ENCODE data around the gene UBE2C.
"Not testable (repeated sequence)": the region's sequence is repeated elsewhere in the genome, so short reads cannot be mapped to it uniquely, and the experiment has no call there.

Gene UBE2C

DNA sequence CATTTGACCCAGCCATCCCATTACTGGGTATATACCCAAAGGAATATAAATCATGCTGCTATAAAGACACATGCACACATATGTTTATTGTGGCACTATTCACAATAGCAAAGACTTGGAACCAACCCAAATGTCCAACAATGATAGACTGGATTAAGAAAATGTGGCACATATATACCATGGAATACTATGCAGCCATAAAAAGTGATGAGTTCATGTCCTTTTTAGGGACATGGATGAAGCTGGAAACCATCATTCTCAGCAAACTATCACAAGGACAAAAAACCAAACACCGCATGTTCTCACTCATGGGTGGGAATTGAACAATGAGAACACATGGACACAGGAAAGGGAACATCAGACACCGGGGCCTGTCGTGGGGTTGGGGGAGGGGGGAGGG is 14.5 kb upstream of the UBE2C start:
- DNase-seq, result not testable (repeated sequence)

GRCh38 chr20:45798935-45799642 is 13.4 kb upstream of the UBE2C start:
- peak in 21 of 51 donors; percentile 2 to 43 (median 14) for DNase-seq

DNA sequence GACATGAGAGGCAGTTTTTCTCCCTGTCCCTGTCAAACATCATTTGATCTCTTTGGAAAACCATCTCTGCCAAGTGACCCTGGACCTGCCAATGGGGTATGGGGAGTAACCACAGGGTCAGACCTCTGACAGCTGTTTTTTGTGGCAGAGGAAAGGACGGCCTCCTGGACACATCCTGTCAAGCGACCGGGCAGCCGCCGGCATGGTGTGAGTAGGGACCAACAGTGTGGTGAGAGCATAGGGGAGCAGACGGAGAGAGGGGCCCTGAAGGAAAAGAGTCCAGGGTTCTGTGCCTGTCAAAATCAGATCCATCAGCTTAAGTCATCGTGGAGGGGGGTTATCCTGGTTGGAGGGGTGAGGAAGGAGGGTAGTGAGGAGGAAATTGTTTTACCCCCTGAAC is 10.6 kb upstream of the UBE2C start:
- DNase-seq, result no peak

DNA sequence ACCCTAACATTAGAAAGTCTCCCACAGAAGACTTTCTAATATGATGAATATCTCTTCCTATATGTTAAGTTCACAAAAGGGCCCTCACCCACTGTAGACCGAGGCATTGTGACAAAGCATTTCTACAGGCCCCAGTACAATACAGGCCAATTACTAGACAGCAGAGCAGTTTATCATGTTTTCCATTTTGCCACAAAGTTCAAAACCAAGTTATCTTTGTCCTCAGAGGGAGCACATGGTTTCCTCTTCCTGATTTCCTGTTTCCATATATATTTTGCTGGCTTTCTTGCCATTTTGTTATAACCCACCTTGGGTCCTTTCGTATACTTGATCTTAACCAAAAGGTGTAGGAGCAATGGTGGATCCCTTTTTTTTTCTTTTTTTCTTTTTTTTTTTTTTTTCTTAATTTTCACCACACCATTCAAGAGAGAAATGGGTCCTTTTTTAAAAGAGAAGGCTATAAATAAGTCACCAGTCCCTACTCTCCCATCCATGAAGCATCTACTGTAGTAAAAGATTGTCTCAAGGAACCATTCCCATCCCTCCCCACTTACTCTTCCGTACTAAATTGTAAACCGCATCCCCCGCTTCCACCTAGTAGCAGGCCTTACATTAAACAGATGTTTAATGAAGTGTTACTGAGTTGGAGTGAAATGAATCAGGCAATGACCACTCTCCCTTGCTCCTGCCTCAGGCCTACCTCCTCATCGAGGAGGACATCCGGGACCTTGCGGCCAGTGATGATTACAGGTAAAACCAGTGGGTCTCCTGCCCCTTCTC is 2.1 kb upstream of the UBE2C start:
- no peak for DNase-seq

GRCh38 chr20:45813006-45813340 is 529 bp downstream of the UBE2C start:
- DNase-seq, result no peak

- no peak for DNase-seq
Measured at GRCh38 chr20:45813489-45813888, 1.0 kb downstream of the UBE2C start.

DNA sequence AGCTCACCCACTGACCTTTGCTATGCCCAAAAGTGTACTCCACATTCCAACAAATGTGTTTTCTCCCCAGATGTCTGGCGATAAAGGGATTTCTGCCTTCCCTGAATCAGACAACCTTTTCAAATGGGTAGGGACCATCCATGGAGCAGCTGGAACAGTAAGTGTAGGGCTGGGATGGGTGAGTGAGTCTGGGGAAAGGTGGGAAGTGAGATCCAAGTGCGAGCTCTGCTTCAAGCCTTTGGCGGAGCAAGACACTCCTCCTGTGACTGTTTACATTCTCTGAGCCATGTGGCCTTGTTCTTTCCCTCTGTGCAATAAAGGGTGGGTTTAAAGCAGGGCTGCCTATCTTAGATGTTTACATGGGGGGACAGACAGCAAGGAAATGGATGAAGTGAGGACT is 1.9 kb downstream of the UBE2C start:
- DNase-seq, result no peak

GRCh38 chr20:45816951-45817350 is 4.5 kb downstream of the UBE2C start:
- no peak for DNase-seq

DNA sequence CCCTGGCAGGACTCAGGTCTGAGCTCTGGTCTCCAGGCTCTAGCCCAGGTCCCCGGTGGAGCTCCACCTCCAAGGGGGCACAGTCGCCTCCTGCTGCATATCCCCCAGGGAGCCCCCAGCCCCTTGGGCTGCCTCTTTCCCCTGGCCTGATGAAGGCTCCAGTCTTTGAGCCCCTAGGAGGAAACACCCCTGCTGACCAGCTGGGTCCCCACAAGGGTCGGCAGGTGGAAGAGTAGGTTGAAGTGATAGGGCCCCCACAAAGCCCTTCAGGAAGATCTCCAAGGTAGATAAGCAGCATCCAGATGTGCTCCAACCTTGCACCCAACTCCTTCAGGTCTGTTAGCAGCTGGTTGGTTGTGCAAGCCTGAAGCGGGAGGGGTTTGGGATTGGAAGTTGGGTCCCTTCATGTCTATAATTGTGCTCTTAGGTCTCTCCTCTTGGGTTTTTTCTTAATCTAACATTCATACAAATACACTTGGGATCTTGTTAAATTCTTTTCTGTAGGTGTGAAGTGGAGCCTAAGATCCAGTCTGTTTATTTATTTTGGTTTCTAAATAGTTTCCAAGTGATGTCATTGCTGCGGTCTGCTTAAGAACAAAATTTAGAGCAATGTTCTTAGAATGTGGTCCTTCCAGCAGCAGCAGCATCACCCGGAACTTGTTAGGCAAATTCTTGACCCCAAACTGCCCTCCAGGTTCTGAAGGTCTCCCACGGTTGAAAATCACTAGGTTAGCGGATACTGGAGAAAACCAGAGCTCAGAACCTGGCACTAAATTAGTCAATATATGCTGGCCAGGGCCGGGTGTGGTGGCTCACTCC is 5.1 kb downstream of the UBE2C start:
- no peak for DNase-seq

DNA sequence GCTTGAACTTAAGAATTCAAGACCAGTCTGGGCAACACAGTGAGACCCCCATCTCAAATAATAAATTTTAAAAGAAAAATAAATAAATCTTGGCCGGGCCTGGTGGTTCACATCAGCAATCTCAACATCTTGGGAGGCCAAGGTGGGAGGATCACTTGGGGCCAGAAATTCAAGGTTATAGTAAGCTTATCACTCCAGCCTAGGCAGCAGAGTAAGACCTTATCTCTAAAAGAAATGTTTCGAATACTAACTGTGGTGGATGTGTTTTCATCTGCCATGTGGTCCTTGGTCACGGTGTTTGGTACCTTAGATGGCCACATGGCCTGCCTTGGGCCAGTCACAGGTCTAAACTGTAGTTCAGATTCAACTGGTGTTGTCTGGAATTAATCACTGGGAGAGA is 5.8 kb downstream of the UBE2C start:
- no peak for DNase-seq

DNA sequence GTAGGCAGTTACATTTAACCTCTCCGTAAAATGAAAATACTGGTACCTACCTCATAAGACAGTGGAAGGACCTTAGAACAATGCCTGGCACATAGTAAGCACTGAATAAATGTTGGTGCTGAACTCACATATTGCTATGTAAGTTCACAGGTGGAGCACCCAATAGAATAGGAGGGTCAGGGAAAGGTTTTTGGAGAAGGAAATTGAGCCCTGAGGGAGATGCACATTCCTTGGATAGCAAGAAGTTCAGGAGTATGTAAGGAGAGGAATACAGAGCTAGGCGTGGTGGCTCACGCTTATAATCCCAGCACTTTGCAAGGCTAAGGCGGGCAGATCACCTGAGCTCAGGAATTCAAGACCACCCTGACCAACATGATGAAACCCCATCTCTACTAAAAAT is 7.0 kb downstream of the UBE2C start:
- no peak for DNase-seq

DNA sequence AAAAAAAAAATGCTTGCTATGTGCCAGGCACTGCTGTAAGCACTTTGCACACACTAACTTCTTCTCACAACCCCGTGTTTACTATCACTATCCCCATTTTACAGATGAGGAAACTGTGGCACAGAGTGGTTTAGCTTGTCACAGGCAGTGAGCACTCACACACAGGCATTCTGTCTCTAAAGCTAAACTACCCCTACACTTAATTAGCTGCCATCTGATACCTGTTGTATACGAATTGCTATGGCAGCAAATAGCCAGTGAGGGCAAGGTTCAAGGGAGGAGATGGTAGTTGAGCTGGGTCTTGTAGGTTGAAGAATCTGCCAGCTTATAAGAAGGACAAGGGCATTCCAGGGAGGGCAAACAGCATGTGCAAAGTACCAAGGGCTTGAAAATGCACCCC is 9.5 kb downstream of the UBE2C start:
- DNase-seq, result no peak

DNA sequence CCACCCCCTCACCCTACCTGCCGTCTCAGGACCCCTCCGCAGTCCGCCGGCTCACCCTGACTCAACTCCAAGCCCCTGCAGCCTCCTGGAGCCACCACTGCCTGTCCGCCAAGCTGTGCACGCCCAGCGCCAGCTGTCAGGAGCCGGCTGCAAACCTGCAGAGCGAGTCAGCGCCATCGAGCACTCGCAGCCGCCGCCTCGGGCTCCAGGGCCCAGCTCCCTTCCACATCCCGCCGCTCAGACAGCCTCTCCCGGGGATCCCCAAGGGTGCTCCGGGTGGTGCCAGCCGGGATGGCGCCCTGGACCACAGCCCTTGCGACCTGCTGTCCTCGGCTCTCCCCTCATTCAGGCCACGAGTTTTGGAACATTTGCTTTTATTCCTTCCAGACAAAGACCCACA is 10.4 kb downstream of the UBE2C start:
- DNase-seq, result peak in 2 of 51 donors; percentile 26 to 27

GRCh38 chr20:45823949-45824835 is 11.7 kb downstream of the UBE2C start:
- peak in 6 of 51 donors; percentile 8 to 31 (median 18) for DNase-seq

- peak in 4 of 51 donors; percentile 17 to 53 (median 26) for DNase-seq
Measured at GRCh38 chr20:45826381-45827019, 14.1 kb downstream of the UBE2C start.

DNA sequence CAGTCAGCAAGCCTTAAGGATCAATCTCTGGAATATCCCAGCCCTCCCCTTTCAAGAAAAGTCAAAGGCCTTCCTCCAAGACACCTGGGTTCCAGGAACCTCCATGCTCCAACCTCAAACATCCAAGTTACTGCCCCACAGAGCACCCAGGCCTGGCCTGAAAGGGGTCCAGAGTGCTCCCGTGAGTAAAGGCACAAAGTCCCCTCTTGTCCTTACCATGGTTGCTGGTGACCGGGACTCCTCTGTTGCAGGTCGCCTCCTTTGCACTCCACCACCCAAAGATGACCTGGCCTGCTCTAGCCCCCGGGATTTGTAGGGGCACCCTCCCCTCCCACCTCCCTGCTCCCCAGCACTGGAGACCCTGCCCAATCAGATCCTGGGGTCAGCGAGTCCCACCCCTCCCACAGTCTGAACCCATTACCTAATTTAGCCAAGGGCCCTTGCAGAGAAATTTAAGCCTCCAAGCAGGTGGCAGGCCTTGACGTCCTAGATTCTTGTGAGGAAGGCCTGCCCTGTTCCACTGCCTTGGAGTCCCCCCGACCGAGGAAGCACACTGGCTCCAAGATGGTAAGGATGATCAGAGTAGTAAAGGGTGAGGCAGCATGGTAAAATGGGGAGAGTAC is 14.7 kb downstream of the UBE2C start, which contains the start of gene TNNC2:
Gene TNNC2 (minus strand): TSS at position 283 of the 623 bp plus-strand sequence. CDS start 64 bp downstream, at position 219.
- no peak for DNase-seq

DNA sequence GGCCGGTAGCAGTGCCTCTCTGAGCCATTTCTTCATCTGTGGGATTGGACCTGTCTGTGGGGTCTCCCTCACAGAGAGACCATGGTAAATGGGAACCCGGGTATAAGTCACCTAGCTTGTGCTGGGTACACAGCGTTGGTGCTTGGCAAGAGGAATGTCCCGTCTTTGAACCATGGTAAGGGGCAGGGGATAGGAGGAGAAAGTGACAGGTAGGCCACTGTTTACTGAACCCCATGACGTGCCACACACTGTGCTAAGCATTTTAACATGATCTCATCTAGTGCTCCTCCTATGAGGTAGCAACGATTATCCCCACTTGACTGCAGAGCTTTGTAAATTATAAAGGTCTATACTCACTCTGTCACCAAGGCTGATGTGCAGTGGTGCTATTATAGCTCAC is 15.3 kb downstream of the UBE2C start:
- DNase-seq, result no peak

DNA sequence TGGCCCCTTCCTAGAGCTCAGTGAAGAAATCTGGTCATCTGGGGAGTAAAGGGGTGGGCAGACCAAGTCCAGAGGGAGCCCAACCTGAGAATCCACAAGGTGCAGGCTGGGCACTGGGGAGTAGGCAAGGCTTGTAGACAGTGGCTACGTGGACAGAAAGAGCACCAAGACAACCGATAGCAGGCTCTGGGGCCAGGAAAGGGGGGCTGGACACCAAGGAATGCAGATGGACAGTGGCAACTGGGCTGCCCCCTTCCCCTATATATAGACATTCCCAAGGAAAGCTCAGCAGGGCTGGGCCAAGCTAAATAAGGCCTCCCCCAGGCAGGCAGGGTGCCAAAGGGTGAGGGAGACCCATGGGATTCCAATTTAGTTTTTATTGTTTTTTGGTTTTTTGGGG is 16.1 kb downstream of the UBE2C start:
- no peak for DNase-seq

DNA sequence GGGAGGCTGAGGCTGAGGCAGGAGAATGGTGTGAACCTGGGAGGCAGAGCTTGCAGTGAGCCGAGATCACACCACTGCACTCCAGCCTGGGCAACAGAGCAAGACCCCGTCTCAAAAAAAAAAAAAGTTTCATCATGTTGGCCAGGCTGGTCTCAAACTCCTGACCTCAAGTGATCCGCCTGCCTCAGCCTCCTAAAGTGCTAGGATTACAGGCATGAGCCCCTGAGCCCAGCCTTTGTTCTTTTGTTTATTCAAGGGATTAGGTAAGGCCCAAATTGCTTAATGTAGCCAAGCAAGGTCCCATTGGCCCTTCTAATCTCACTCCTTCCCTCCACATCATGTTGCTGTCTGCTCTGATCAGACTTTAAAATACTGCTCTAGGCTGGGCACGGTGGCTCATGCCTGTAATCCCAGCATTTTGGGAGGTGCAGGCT is 17.2 kb downstream of the UBE2C start:
- DNase-seq, result not testable (repeated sequence)

- DNase-seq, result no peak
Measured at GRCh38 chr20:45832619-45833018, 20.2 kb downstream of the UBE2C start.

All from hypothalamus (tissue), 51 donors.